Neural progenitor cell (in vitro differentiated cells): Measurements from ENCODE around the gene PDF.

Experiments
- EZH2 ChIP-seq: fragments of 200-600 bp; sonication (generic); IDR thresholded peaks from 2 replicates; pipeline ENCODE4 v1.6.1; 2017; ENCODE audit warnings: antibody characterized with exemption, mild to moderate bottlenecking, moderate library complexity
- TF ChIP-seq, protein P1 (sequence below): fragments of 200-600 bp; sonication (generic); IDR thresholded peaks from 2 replicates; pipeline ENCODE4 v1.5.1; 2017; ENCODE audit warnings: antibody characterized with exemption, mild to moderate bottlenecking

DNA sequence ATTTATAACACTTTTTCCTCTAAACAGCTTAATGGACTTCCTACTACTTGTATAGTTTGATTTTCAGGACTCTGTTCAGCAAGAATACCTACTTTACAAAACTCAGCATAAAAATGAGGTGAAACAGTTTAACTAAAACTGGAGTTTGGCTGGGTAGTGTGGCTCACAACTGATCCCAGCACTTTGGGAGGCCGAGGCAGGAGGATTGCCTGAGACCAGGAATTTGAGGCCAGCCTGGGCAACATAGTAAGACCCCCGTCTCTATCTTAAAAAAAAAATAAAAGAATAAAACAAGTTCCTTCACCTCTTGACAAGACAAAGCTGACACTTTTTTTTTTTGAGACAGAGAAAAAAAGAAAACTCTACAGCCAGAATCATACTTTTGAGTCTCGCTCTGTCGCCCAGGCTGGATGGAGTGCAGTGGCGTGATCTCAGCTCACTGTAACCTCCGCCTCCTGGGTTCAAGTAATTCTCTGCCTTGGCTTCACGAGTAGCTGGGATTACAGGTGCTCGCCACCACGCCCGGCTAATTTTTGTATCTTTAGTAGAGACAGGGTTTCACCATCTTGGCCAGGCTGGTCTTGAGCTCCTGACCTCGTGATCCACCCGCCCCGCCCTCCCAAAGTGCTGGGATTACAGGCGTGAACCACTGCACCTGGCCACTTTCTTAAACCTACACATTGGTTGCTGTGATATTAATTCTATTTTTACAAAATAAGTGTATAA is 2.6 kb downstream of the PDF start:
- TF ChIP-seq, protein P1, sequence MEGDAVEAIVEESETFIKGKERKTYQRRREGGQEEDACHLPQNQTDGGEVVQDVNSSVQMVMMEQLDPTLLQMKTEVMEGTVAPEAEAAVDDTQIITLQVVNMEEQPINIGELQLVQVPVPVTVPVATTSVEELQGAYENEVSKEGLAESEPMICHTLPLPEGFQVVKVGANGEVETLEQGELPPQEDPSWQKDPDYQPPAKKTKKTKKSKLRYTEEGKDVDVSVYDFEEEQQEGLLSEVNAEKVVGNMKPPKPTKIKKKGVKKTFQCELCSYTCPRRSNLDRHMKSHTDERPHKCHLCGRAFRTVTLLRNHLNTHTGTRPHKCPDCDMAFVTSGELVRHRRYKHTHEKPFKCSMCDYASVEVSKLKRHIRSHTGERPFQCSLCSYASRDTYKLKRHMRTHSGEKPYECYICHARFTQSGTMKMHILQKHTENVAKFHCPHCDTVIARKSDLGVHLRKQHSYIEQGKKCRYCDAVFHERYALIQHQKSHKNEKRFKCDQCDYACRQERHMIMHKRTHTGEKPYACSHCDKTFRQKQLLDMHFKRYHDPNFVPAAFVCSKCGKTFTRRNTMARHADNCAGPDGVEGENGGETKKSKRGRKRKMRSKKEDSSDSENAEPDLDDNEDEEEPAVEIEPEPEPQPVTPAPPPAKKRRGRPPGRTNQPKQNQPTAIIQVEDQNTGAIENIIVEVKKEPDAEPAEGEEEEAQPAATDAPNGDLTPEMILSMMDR, result no peak
- no peak for TF ChIP-seq EZH2
